ENCODE data around the gene DEAF1.
"Not testable (repeated sequence)": the region's sequence is repeated elsewhere in the genome, so short reads cannot be mapped to it uniquely, and the experiment has no call there.

DEAF1 gene

GRCh38 chr11:656866-657265 lies 38.2 kb downstream of the DEAF1 start:
- Histone ChIP-seq H3K36me3 (ENCODE audit: control insufficient read depth, insufficient read depth, low read length) (peaks cover 8% of the 10 kb centered on the region), H3K27ac (ENCODE audit: low read depth, low read length) (no peak overlapping the region)

GRCh38 chr11:656426-656825 lies 38.6 kb downstream of the DEAF1 start:
- H3K4me1 ChIP-seq (ENCODE audit: control insufficient read depth, insufficient read depth, low read length): no peaks in the 10 kb centered on the region
- H3K4me3 ChIP-seq (ENCODE audit: low read length): no peak overlapping the region
- no peak overlapping the region for H3K27ac ChIP-seq (ENCODE audit: low read depth, low read length)
- no peaks in the 10 kb centered on the region for H3K27me3 ChIP-seq (ENCODE audit: control insufficient read depth, insufficient read depth, low read length)
- no peak overlapping the region for H3K9ac ChIP-seq (ENCODE audit: low read length)
- H3K36me3 ChIP-seq (ENCODE audit: control insufficient read depth, insufficient read depth, low read length): peaks cover 8% of the 10 kb centered on the region

More at GRCh38 chr11:656866-657265, 38.2 kb downstream of the DEAF1 start:
- H3K27me3 ChIP-seq (ENCODE audit: control insufficient read depth, insufficient read depth, low read length): no peaks in the 10 kb centered on the region
- no peaks in the 10 kb centered on the region for H3K4me1 ChIP-seq (ENCODE audit: control insufficient read depth, insufficient read depth, low read length)
- H3K4me3 ChIP-seq (ENCODE audit: low read length): no peak overlapping the region
- no peak overlapping the region for H3K9ac ChIP-seq (ENCODE audit: low read length)

- Histone ChIP-seq H3K27me3 (ENCODE audit: control insufficient read depth, insufficient read depth, low read length) (no peaks in the 10 kb centered on the region), H3K9ac (ENCODE audit: low read length) (no peak overlapping the region), H3K4me3 (ENCODE audit: low read length) (no peak overlapping the region), H3K27ac (ENCODE audit: low read depth, low read length) (no peak overlapping the region), H3K36me3 (ENCODE audit: control insufficient read depth, insufficient read depth, low read length) (peaks cover 8% of the 10 kb centered on the region), H3K4me1 (ENCODE audit: control insufficient read depth, insufficient read depth, low read length) (no peaks in the 10 kb centered on the region)
Observed at GRCh38 chr11:655036-655726, 39.8 kb downstream of the DEAF1 start.

- H3K36me3 ChIP-seq (ENCODE audit: control insufficient read depth, insufficient read depth, low read length); H3K27me3 ChIP-seq (ENCODE audit: control insufficient read depth, insufficient read depth, low read length); H3K9ac ChIP-seq (ENCODE audit: low read length); H3K4me1 ChIP-seq (ENCODE audit: control insufficient read depth, insufficient read depth, low read length); H3K27ac ChIP-seq (ENCODE audit: low read depth, low read length); H3K4me3 ChIP-seq (ENCODE audit: low read length): not testable (repeated sequence)
Observed at GRCh38 chr11:654444-654843, 40.6 kb downstream of the DEAF1 start.

- Histone ChIP-seq H3K27ac (ENCODE audit: low read depth, low read length) (no peak overlapping the region), H3K9ac (ENCODE audit: low read length) (no peak overlapping the region), H3K27me3 (ENCODE audit: control insufficient read depth, insufficient read depth, low read length) (no peaks in the 10 kb centered on the region), H3K36me3 (ENCODE audit: control insufficient read depth, insufficient read depth, low read length) (peaks cover 8% of the 10 kb centered on the region), H3K4me1 (ENCODE audit: control insufficient read depth, insufficient read depth, low read length) (no peaks in the 10 kb centered on the region), H3K4me3 (ENCODE audit: low read length) (no peak overlapping the region)
Observed at GRCh38 chr11:653837-654236, 41.2 kb downstream of the DEAF1 start.

- not testable (repeated sequence) for H3K36me3 ChIP-seq (ENCODE audit: control insufficient read depth, insufficient read depth, low read length); H3K27me3 ChIP-seq (ENCODE audit: control insufficient read depth, insufficient read depth, low read length); H3K9ac ChIP-seq (ENCODE audit: low read length); H3K4me1 ChIP-seq (ENCODE audit: control insufficient read depth, insufficient read depth, low read length); H3K27ac ChIP-seq (ENCODE audit: low read depth, low read length); H3K4me3 ChIP-seq (ENCODE audit: low read length)
Observed at GRCh38 chr11:653136-653535, 41.9 kb downstream of the DEAF1 start.

GRCh38 chr11:650482-650881 lies 44.5 kb downstream of the DEAF1 start:
- Histone ChIP-seq H3K4me1 (ENCODE audit: control insufficient read depth, insufficient read depth, low read length) (no peaks in the 10 kb centered on the region), H3K27ac (ENCODE audit: low read depth, low read length) (no peak overlapping the region), H3K27me3 (ENCODE audit: control insufficient read depth, insufficient read depth, low read length) (no peaks in the 10 kb centered on the region), H3K36me3 (ENCODE audit: control insufficient read depth, insufficient read depth, low read length) (peaks cover 8% of the 10 kb centered on the region), H3K4me3 (ENCODE audit: low read length) (no peak overlapping the region), H3K9ac (ENCODE audit: low read length) (no peak overlapping the region)

GRCh38 chr11:647672-648158 lies 47.3 kb downstream of the DEAF1 start:
- not testable (repeated sequence) for H3K27ac ChIP-seq (ENCODE audit: low read depth, low read length); H3K36me3 ChIP-seq (ENCODE audit: control insufficient read depth, insufficient read depth, low read length); H3K4me3 ChIP-seq (ENCODE audit: low read length)

GRCh38 chr11:646214-646613 lies 48.8 kb downstream of the DEAF1 start:
- Histone ChIP-seq H3K9ac (ENCODE audit: low read length) (no peak overlapping the region), H3K36me3 (ENCODE audit: control insufficient read depth, insufficient read depth, low read length) (peaks cover 2% of the 10 kb centered on the region), H3K4me3 (ENCODE audit: low read length) (no peak overlapping the region), H3K4me1 (ENCODE audit: control insufficient read depth, insufficient read depth, low read length) (no peaks in the 10 kb centered on the region), H3K27me3 (ENCODE audit: control insufficient read depth, insufficient read depth, low read length) (no peaks in the 10 kb centered on the region), H3K27ac (ENCODE audit: low read depth, low read length) (no peak overlapping the region)

More at GRCh38 chr11:647672-648158, 47.3 kb downstream of the DEAF1 start:
- not testable (repeated sequence) for H3K4me1 ChIP-seq (ENCODE audit: control insufficient read depth, insufficient read depth, low read length); H3K27me3 ChIP-seq (ENCODE audit: control insufficient read depth, insufficient read depth, low read length); H3K9ac ChIP-seq (ENCODE audit: low read length)

GRCh38 chr11:645536-645935 lies 49.5 kb downstream of the DEAF1 start:
- Histone ChIP-seq H3K9ac (ENCODE audit: low read length) (no peak overlapping the region), H3K36me3 (ENCODE audit: control insufficient read depth, insufficient read depth, low read length) (peaks cover 2% of the 10 kb centered on the region), H3K27me3 (ENCODE audit: control insufficient read depth, insufficient read depth, low read length) (peaks cover 2% of the 10 kb centered on the region), H3K4me3 (ENCODE audit: low read length) (no peak overlapping the region), H3K4me1 (ENCODE audit: control insufficient read depth, insufficient read depth, low read length) (no peaks in the 10 kb centered on the region), H3K27ac (ENCODE audit: low read depth, low read length) (no peak overlapping the region)

- Histone ChIP-seq H3K27me3 (ENCODE audit: control insufficient read depth, insufficient read depth, low read length) (peaks cover 6% of the 10 kb centered on the region), H3K36me3 (ENCODE audit: control insufficient read depth, insufficient read depth, low read length) (peaks cover 2% of the 10 kb centered on the region), H3K4me3 (ENCODE audit: low read length) (no peak overlapping the region), H3K27ac (ENCODE audit: low read depth, low read length) (no peak overlapping the region), H3K9ac (ENCODE audit: low read length) (no peak overlapping the region), H3K4me1 (ENCODE audit: control insufficient read depth, insufficient read depth, low read length) (no peaks in the 10 kb centered on the region)
Observed at GRCh38 chr11:643849-644738, 50.9 kb downstream of the DEAF1 start.

GRCh38 chr11:643366-643765 lies 51.7 kb downstream of the DEAF1 start:
- Histone ChIP-seq H3K27me3 (ENCODE audit: control insufficient read depth, insufficient read depth, low read length) (peaks cover 8% of the 10 kb centered on the region), H3K9ac (ENCODE audit: low read length) (no peak overlapping the region), H3K4me1 (ENCODE audit: control insufficient read depth, insufficient read depth, low read length) (no peaks in the 10 kb centered on the region), H3K36me3 (ENCODE audit: control insufficient read depth, insufficient read depth, low read length) (peaks cover 2% of the 10 kb centered on the region), H3K27ac (ENCODE audit: low read depth, low read length) (no peak overlapping the region), H3K4me3 (ENCODE audit: low read length) (no peak overlapping the region)
